ENCODE measurements around the gene ATP1A4. TPM values are rescaled to one million over a fixed set of nuclear protein-coding genes. Genes with fewer than 3 reads are reported as not detected.

ATP1A4 gene
- total and polyA plus RNA-seq, 4 experiments from 2014 or later, result not detected

- Mint-ChIP-seq H3K4me1 (peaks cover 0 to 10% (median 5%) of the 10 kb centered on the region in 4 donors), H3K27ac (no peak overlapping the region), H3K36me3 (no peaks in the 10 kb centered on the region), H3K4me3 (no peak overlapping the region), H3K27me3 (peaks cover 10 to 32% of the 10 kb centered on the region in 2 donors), H3K9me3 (no peaks in the 10 kb centered on the region)
- Histone ChIP-seq H3K36me3 (ENCODE audit: insufficient read depth, low read length) (no peaks in the 10 kb centered on the region), H3K27me3 (ENCODE audit: insufficient read depth, low read length) (no peaks in the 10 kb centered on the region), H3K4me1 (ENCODE audit: insufficient read depth, low read length) (no peaks in the 10 kb centered on the region), H3K4me3 (ENCODE audit: low read length in 2 of 2) (no peak overlapping the region), H3K27ac (ENCODE audit: low read depth, low read length) (no peak overlapping the region), H3K9me3 (ENCODE audit: control insufficient read depth in 1 of 2, low read length in 2 of 2) (no peaks in the 10 kb centered on the region)
- CTCF ChIA-PET (ENCODE audit: partially characterized antibody), result no interaction called here
- no peak for DNase-seq
- POLR2A ChIA-PET (ENCODE audit: partially characterized antibody), result no interaction called here
- intact Hi-C loops (cut with micrococcal nuclease), result no loop called here
These were observed 15.7 kb downstream of the ATP1A4 start for GRCh38 chr1:160167056-160167455.

- H3K27me3 ChIP-seq (ENCODE audit: insufficient read depth, low read length), result no peaks in the 10 kb centered on the region
- peaks cover 0 to 10% (median 5%) of the 10 kb centered on the region in 4 donors for H3K4me1 Mint-ChIP-seq
- no peaks in the 10 kb centered on the region for H3K4me1 ChIP-seq (ENCODE audit: insufficient read depth, low read length)
- no peaks in the 10 kb centered on the region for H3K9me3 Mint-ChIP-seq
- no peak overlapping the region for H3K4me3 Mint-ChIP-seq
- H3K27ac ChIP-seq (ENCODE audit: low read depth, low read length), result no peak overlapping the region
- no peaks in the 10 kb centered on the region for H3K36me3 ChIP-seq (ENCODE audit: insufficient read depth, low read length)
- POLR2A ChIA-PET (ENCODE audit: partially characterized antibody), result no interaction called here
- DNase-seq, result no peak
- CTCF ChIA-PET (ENCODE audit: partially characterized antibody), result no interaction called here
- H3K4me3 ChIP-seq (ENCODE audit: low read length in 2 of 2), result no peak overlapping the region
- peaks cover 12 to 33% of the 10 kb centered on the region in 2 donors for H3K27me3 Mint-ChIP-seq
- H3K27ac Mint-ChIP-seq, result no peak overlapping the region
- no peaks in the 10 kb centered on the region for H3K36me3 Mint-ChIP-seq
- no peaks in the 10 kb centered on the region for H3K9me3 ChIP-seq (ENCODE audit: control insufficient read depth in 1 of 2, low read length in 2 of 2)
- intact Hi-C loops (cut with micrococcal nuclease), result no loop called here
These were observed 16.2 kb downstream of the ATP1A4 start for GRCh38 chr1:160167580-160167979.

DNA sequence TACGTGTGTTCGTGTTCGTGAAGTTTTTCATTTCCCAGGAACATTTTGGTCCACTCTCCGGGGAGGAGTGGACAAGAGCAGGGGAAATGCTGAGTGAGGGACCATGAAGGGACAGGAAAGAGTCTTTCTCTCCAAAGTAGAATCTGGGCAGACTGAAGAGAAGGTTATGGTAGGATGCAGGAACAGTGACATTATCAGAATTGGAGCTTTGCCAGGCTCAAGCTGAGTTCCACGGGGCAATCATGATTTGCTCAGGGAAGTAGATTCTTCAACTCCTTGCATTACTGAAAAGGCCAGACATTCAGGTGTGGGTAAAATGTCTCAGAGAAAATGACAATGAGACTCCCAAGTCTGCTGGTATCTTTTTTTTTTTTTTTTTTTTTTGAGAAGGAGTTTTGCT lies 16.6 kb downstream of the ATP1A4 start:
- H3K27me3 ChIP-seq (ENCODE audit: insufficient read depth, low read length), result no peaks in the 10 kb centered on the region
- H3K4me3 ChIP-seq (ENCODE audit: low read length in 2 of 2), result no peak overlapping the region
- intact Hi-C loops (cut with micrococcal nuclease), result no loop called here
- CTCF ChIA-PET (ENCODE audit: partially characterized antibody), result no interaction called here
- H3K27me3 Mint-ChIP-seq, result peaks cover 17 to 35% of the 10 kb centered on the region in 2 donors
- H3K4me1 ChIP-seq (ENCODE audit: insufficient read depth, low read length), result no peaks in the 10 kb centered on the region
- H3K4me3 Mint-ChIP-seq, result no peak overlapping the region
- no peaks in the 10 kb centered on the region for H3K36me3 ChIP-seq (ENCODE audit: insufficient read depth, low read length)
- H3K27ac ChIP-seq (ENCODE audit: low read depth, low read length), result no peak overlapping the region
- H3K4me1 Mint-ChIP-seq, result peaks cover 0 to 10% (median 5%) of the 10 kb centered on the region in 4 donors
- H3K27ac Mint-ChIP-seq, result no peak overlapping the region
- POLR2A ChIA-PET (ENCODE audit: partially characterized antibody), result no interaction called here
- H3K9me3 ChIP-seq (ENCODE audit: control insufficient read depth in 1 of 2, low read length in 2 of 2), result no peaks in the 10 kb centered on the region
- H3K9me3 Mint-ChIP-seq, result no peaks in the 10 kb centered on the region
- H3K36me3 Mint-ChIP-seq, result no peaks in the 10 kb centered on the region
- no peak for DNase-seq

- no peaks in the 10 kb centered on the region for H3K36me3 ChIP-seq (ENCODE audit: insufficient read depth, low read length)
- H3K9me3 ChIP-seq (ENCODE audit: control insufficient read depth in 1 of 2, low read length in 2 of 2), result no peaks in the 10 kb centered on the region
- no peak for DNase-seq
- H3K4me1 ChIP-seq (ENCODE audit: insufficient read depth, low read length), result no peaks in the 10 kb centered on the region
- intact Hi-C loops (cut with micrococcal nuclease), result no loop called here
- POLR2A ChIA-PET (ENCODE audit: partially characterized antibody), result no interaction called here
- Mint-ChIP-seq H3K27me3 (peaks cover 21 to 35% of the 10 kb centered on the region in 2 donors), H3K4me1 (peaks cover 0 to 14% (median 9%) of the 10 kb centered on the region in 4 donors), H3K27ac (no peak overlapping the region), H3K9me3 (no peaks in the 10 kb centered on the region), H3K36me3 (no peaks in the 10 kb centered on the region), H3K4me3 (no peak overlapping the region)
- no peaks in the 10 kb centered on the region for H3K27me3 ChIP-seq (ENCODE audit: insufficient read depth, low read length)
- no peak overlapping the region for H3K4me3 ChIP-seq (ENCODE audit: low read length in 2 of 2)
- CTCF ChIA-PET (ENCODE audit: partially characterized antibody), result no interaction called here
- no peak overlapping the region for H3K27ac ChIP-seq (ENCODE audit: low read depth, low read length)
These were observed 17.4 kb downstream of the ATP1A4 start for GRCh38 chr1:160168609-160169369.

- H3K4me3 Mint-ChIP-seq, result no peak overlapping the region
- H3K4me3 ChIP-seq (ENCODE audit: low read length in 2 of 2), result no peak overlapping the region
- H3K9me3 ChIP-seq (ENCODE audit: control insufficient read depth in 1 of 2, low read length in 2 of 2), result no peaks in the 10 kb centered on the region
- no peaks in the 10 kb centered on the region for H3K4me1 ChIP-seq (ENCODE audit: insufficient read depth, low read length)
- H3K9me3 Mint-ChIP-seq, result no peaks in the 10 kb centered on the region
- intact Hi-C loops (cut with micrococcal nuclease), result no loop called here
- no peak for DNase-seq
- no peaks in the 10 kb centered on the region for H3K27me3 ChIP-seq (ENCODE audit: insufficient read depth, low read length)
- H3K27me3 Mint-ChIP-seq, result peaks cover 19 to 28% of the 10 kb centered on the region in 2 donors
- H3K27ac Mint-ChIP-seq, result peak overlapping the region in 1 of 7 donors; percentile 49
- POLR2A ChIA-PET (ENCODE audit: partially characterized antibody), result no interaction called here
- no peaks in the 10 kb centered on the region for H3K36me3 ChIP-seq (ENCODE audit: insufficient read depth, low read length)
- CTCF ChIA-PET (ENCODE audit: partially characterized antibody), result no interaction called here
- H3K4me1 Mint-ChIP-seq, result peaks cover 0 to 14% (median 9%) of the 10 kb centered on the region in 4 donors
- H3K27ac ChIP-seq (ENCODE audit: low read depth, low read length), result no peak overlapping the region
- no peaks in the 10 kb centered on the region for H3K36me3 Mint-ChIP-seq
These were observed 18.4 kb downstream of the ATP1A4 start for GRCh38 chr1:160169553-160170399.

DNA sequence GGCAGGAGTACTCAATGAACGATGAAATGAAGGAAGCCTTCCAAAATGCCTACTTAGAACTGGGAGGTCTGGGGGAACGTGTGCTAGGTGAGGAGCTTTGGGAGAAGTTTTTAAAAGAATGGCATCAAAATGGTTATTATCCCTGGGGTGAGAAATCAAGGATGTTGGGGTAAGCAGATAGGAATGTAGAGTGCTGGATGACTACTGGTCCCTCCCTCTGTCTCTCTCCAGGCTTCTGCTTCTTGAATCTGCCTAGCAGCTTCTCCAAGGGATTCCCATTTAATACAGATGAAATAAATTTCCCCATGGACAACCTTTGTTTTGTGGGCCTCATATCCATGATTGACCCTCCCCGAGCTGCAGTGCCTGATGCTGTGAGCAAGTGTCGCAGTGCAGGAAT lies 20.0 kb downstream of the ATP1A4 start:
- DNase-seq, result no peak
- H3K4me3 Mint-ChIP-seq, result no peak overlapping the region
- ChIA-PET CTCF (ENCODE audit: partially characterized antibody) (no interaction called here), POLR2A (ENCODE audit: partially characterized antibody) (no interaction called here)
- Histone ChIP-seq H3K36me3 (ENCODE audit: insufficient read depth, low read length) (no peaks in the 10 kb centered on the region), H3K27me3 (ENCODE audit: insufficient read depth, low read length) (no peaks in the 10 kb centered on the region), H3K4me3 (ENCODE audit: low read length in 2 of 2) (no peak overlapping the region), H3K9me3 (ENCODE audit: control insufficient read depth in 1 of 2, low read length in 2 of 2) (no peaks in the 10 kb centered on the region), H3K4me1 (ENCODE audit: insufficient read depth, low read length) (no peaks in the 10 kb centered on the region), H3K27ac (ENCODE audit: low read depth, low read length) (no peak overlapping the region)
- H3K9me3 Mint-ChIP-seq, result no peaks in the 10 kb centered on the region
- no peak overlapping the region for H3K27ac Mint-ChIP-seq
- H3K27me3 Mint-ChIP-seq, result peaks cover 17 to 24% of the 10 kb centered on the region in 2 donors
- H3K36me3 Mint-ChIP-seq, result no peaks in the 10 kb centered on the region
- H3K4me1 Mint-ChIP-seq, result peaks cover 0 to 14% (median 9%) of the 10 kb centered on the region in 4 donors
- intact Hi-C loops (cut with micrococcal nuclease), result no loop called here

- POLR2A ChIA-PET (ENCODE audit: partially characterized antibody), result no interaction called here
- Histone ChIP-seq H3K36me3 (ENCODE audit: insufficient read depth, low read length) (no peaks in the 10 kb centered on the region), H3K27ac (ENCODE audit: low read depth, low read length) (no peak overlapping the region), H3K4me1 (ENCODE audit: insufficient read depth, low read length) (no peaks in the 10 kb centered on the region), H3K9me3 (ENCODE audit: control insufficient read depth in 1 of 2, low read length in 2 of 2) (no peaks in the 10 kb centered on the region), H3K27me3 (ENCODE audit: insufficient read depth, low read length) (no peaks in the 10 kb centered on the region), H3K4me3 (ENCODE audit: low read length in 2 of 2) (no peak overlapping the region)
- Mint-ChIP-seq H3K27ac (no peak overlapping the region), H3K4me3 (peak overlapping the region in 1 of 8 donors; percentile 49), H3K9me3 (no peaks in the 10 kb centered on the region), H3K4me1 (peaks cover 0 to 18% (median 9%) of the 10 kb centered on the region in 4 donors), H3K36me3 (no peaks in the 10 kb centered on the region), H3K27me3 (peaks cover 17 to 21% of the 10 kb centered on the region in 2 donors)
- CTCF ChIA-PET (ENCODE audit: partially characterized antibody), result no interaction called here
- intact Hi-C loops (cut with micrococcal nuclease), result no loop called here
- DNase-seq, result no peak
These were observed 20.6 kb downstream of the ATP1A4 start for GRCh38 chr1:160171980-160172379.

All from CD4-positive, alpha-beta memory T cell (primary cell).